C4-2B (cell line): ENCODE results near the gene HEXD.

ENCODE experiments used
- ZFX ChIP-seq: fragments of 450-650 bp; IDR thresholded peaks from 2 replicates; pipeline ENCODE4 v1.6.1; 2017
- TF ChIP-seq, protein P1 (sequence below): fragments of 450-650 bp; conservative IDR thresholded peaks from 2 replicates; pipeline ENCODE4 v1.5.1; 2017; ENCODE audit warnings: mild to moderate bottlenecking

DNA sequence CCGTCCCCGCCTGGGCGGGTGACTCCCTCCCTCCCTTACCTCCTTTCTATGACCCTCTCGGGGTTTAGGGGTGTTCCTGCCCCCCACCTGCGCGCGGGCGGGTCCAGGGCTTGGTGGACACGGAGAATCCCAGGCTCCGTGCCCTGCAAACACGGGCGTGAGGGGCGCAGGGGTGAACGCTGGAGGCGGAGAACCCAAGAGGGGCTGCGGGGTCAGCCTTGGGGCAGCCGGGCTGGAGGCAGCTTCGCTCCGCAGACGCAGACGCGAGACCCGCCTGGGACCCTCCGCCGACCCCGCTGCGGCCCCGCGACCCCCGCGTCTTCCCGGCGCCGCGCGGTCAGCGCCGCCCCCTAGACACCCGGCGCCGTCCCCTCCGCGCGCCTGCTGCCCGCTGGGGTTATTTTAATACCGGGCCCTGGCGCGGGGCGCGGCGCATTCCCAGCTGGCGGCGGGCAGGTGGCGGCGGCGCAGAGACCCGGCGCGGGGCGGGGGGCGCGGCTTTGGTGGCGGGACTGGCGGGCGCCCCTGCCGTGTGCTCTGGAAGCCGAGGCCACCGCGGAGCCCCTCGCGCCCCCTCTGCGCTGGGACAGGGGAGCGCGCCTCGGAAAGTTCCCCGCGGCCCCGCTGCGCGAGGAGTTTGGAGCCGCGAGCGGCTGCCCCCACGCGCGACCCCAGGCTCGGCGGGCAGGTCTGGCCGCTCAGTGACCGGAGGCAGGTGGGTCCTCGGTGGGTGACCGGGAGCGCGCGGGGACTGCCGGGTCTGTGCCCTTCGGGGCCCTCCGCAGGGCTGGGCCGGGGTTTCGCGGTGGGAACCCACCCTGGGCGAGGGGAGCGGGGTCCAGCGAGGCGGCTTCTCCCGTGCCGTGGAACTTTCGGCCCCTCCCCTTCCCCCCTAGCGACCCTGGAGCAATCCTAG, 46.6 kb upstream of the HEXD start, which contains the start of gene UTS2R:
- TF ChIP-seq, protein P1, sequence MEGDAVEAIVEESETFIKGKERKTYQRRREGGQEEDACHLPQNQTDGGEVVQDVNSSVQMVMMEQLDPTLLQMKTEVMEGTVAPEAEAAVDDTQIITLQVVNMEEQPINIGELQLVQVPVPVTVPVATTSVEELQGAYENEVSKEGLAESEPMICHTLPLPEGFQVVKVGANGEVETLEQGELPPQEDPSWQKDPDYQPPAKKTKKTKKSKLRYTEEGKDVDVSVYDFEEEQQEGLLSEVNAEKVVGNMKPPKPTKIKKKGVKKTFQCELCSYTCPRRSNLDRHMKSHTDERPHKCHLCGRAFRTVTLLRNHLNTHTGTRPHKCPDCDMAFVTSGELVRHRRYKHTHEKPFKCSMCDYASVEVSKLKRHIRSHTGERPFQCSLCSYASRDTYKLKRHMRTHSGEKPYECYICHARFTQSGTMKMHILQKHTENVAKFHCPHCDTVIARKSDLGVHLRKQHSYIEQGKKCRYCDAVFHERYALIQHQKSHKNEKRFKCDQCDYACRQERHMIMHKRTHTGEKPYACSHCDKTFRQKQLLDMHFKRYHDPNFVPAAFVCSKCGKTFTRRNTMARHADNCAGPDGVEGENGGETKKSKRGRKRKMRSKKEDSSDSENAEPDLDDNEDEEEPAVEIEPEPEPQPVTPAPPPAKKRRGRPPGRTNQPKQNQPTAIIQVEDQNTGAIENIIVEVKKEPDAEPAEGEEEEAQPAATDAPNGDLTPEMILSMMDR = no peak
- TF ChIP-seq ZFX = no peak
